HG02970 (cell line): ENCODE measurements around the gene BZW1.

Source experiments
- ATAC-seq: cut with Tn5 transposase; IDR thresholded peaks from one replicate; pipeline ENCODE4 v1.9.1; 2021; ENCODE audit warnings: mild to moderate bottlenecking, moderate library complexity, moderate number of reproducible peaks; ENCODE audit not compliant: unreplicated experiment, low FRiP score

BZW1 gene

GRCh38 chr2:200864176-200865034 is 52.7 kb downstream of the BZW1 start, which contains the start of gene CLK1:
CLK1 (minus strand) TSS chr2:200864658; CDS start chr2:200861862, 2,796 bp downstream.
- ATAC-seq, result peak; percentile 94

DNA sequence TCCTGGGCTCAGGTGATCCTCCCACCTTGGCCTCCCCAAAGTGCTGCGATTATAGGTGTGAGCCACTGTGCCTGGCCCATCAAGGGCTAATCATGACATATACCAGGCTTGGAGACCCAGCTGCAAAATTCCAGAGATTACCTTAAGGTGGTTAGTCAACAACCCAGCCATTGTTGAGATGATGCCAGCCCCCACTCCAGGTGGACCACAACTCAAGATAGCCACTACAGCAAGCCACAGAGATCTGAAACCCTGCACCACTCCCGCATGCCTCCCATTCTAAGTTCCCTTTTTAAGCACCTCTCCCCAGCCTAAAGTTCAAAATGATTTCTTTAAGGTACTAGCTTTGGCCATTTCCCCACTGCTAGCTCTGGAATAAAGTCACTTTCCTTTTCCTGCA is 57.3 kb downstream of the BZW1 start:
- ATAC-seq, result no peak

DNA sequence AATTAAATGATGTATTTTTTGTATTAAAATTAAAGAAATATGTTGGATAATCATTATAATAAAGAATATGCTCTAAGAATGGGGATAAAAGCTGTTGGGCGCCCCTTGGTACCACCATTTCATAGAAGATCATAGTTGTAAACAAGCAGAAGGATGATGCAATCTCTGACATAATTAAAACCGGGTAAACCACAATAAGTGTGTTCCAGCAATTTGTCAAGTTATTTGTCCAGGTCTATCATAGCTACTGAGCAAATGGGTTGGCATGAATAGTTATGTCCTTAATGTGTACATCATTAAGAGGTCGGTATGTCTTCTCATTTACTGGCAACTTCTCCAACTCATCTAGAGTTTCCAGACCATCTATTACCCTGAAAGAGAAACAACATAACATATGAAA is 59.4 kb downstream of the BZW1 start:
- ATAC-seq, result no peak

- no peak for ATAC-seq
These were observed 61.9 kb downstream of the BZW1 start for GRCh38 chr2:200873560-200873959.
